NCI-H1417 (cell line): Measurements from ENCODE around the gene DHRS3.

Experiments
- DNase-seq, 3 experiments: peaks; one replicate each; lab custom pipeline; 2025; lab: John Stamatoyannopoulos, UW

DHRS3 gene

GRCh38 chr1:12637693-12638092 is 19.7 kb upstream of the DHRS3 start:
- no peak for DNase-seq

GRCh38 chr1:12636098-12636950 is 18.3 kb upstream of the DHRS3 start:
- DNase-seq = no peak

- no peak for DNase-seq
Measured at GRCh38 chr1:12634696-12635202, 16.7 kb upstream of the DHRS3 start.

- no peak for DNase-seq
Measured at GRCh38 chr1:12634156-12634555, 16.1 kb upstream of the DHRS3 start.

GRCh38 chr1:12631571-12631970 is 13.6 kb upstream of the DHRS3 start:
- no peak for DNase-seq

GRCh38 chr1:12630946-12631530 is 13.0 kb upstream of the DHRS3 start:
- DNase-seq = no peak

GRCh38 chr1:12629985-12630760 is 12.2 kb upstream of the DHRS3 start:
- DNase-seq = no peak

GRCh38 chr1:12629511-12629956 is 11.5 kb upstream of the DHRS3 start:
- DNase-seq = peak in 1 of 3 experiments; percentile 28

- DNase-seq = no peak
Measured at GRCh38 chr1:12627296-12627695, 9.3 kb upstream of the DHRS3 start.

- DNase-seq = no peak
Measured at GRCh38 chr1:12626888-12627287, 8.9 kb upstream of the DHRS3 start.

GRCh38 chr1:12625276-12625675 is 7.3 kb upstream of the DHRS3 start:
- no peak for DNase-seq

- DNase-seq = no peak
Measured at GRCh38 chr1:12622506-12622905, 4.5 kb upstream of the DHRS3 start.

GRCh38 chr1:12621346-12622335 is 3.6 kb upstream of the DHRS3 start:
- DNase-seq = no peak

- DNase-seq = no peak
Measured at GRCh38 chr1:12620931-12621330, 2.9 kb upstream of the DHRS3 start.

GRCh38 chr1:12620488-12620865 is 2.5 kb upstream of the DHRS3 start:
- no peak for DNase-seq

- peak; percentile 41 to 80 (median 70) for DNase-seq
Measured at GRCh38 chr1:12619792-12620487, 1.9 kb upstream of the DHRS3 start.

- peak in 2 of 3 experiments; percentile 41 to 52 for DNase-seq
Measured at GRCh38 chr1:12618965-12619791, 1.2 kb upstream of the DHRS3 start.

- DNase-seq = peak in 1 of 3 experiments; percentile 52
Measured at GRCh38 chr1:12618661-12618964, 603 bp upstream of the DHRS3 start.

GRCh38 chr1:12617511-12617900 is 504 bp downstream of the DHRS3 start:
- DNase-seq = peak in 1 of 3 experiments; percentile 38
